Epithelial cell of esophagus (primary cell): ENCODE measurements around the gene ZNF469.

Source experiments
- DNase-seq: peaks from one replicate; pipeline ENCODE4 v3.0.0; 2010; ENCODE audit warnings: low read depth
- H3K4me3 ChIP-seq: 2 replicates; pipeline ENCODE4 v1.5.1; 2011; ENCODE audit warnings: mild to moderate bottlenecking, low read length, control low read depth
- CTCF ChIP-seq: IDR thresholded peaks from 2 replicates; pipeline ENCODE4 v1.5.1; 2011; ENCODE audit warnings: low read depth, mild to moderate bottlenecking, low read length, control low read depth, inconsistent platforms; ENCODE audit not compliant: insufficient read depth; ENCODE audit errors: missing control alignments

ZNF469 gene

DNA sequence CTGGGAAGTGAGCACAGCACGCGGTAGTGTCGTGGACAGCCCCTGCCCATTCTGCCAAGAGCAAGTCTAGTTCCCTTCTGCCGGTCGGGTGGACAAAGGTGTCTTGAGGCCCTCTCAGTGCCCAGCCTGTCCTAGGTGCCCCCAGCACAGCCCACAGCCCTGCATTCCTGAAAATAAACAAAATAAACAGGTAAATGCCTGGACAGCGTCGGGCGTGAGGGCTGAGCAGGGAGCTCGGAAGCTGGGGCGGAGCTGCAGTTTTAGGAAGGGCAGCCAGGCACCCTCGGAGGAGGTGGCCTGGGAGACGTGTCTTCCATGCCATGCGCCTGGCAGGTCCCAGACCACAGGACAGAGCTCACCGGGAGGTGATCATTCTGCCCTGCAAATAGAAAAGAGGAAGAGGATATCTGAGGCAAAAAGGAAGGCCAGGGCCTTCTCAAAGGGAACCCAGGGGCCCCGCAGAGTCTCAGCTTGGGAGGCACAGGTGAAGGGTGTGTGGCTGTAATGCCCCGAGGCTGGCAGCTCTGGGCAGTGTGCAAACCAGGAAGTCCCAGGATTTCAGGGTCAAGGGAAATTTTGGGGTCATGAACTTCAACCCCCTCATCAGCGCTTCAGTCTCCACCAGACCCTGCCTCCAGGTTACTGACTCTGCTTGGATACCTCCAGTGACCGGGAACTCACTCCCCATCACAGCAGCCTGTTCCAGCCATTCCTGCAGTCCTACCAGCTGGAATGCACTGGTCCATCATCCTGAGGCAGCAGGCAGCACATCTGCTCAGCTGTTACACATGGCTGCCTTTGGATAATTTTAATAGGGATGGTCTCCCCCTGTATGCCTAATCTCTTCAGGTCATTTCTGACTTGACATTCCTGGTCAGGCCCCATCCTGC is 1.7 kb downstream of the ZNF469 start:
- DNase-seq, result no peak
- no peak overlapping the region for H3K4me3 ChIP-seq
- TF ChIP-seq CTCF, result no peak

- no peak for TF ChIP-seq CTCF
Observed at GRCh38 chr16:88385112-88385594, 2.4 kb downstream of the ZNF469 start.

DNA sequence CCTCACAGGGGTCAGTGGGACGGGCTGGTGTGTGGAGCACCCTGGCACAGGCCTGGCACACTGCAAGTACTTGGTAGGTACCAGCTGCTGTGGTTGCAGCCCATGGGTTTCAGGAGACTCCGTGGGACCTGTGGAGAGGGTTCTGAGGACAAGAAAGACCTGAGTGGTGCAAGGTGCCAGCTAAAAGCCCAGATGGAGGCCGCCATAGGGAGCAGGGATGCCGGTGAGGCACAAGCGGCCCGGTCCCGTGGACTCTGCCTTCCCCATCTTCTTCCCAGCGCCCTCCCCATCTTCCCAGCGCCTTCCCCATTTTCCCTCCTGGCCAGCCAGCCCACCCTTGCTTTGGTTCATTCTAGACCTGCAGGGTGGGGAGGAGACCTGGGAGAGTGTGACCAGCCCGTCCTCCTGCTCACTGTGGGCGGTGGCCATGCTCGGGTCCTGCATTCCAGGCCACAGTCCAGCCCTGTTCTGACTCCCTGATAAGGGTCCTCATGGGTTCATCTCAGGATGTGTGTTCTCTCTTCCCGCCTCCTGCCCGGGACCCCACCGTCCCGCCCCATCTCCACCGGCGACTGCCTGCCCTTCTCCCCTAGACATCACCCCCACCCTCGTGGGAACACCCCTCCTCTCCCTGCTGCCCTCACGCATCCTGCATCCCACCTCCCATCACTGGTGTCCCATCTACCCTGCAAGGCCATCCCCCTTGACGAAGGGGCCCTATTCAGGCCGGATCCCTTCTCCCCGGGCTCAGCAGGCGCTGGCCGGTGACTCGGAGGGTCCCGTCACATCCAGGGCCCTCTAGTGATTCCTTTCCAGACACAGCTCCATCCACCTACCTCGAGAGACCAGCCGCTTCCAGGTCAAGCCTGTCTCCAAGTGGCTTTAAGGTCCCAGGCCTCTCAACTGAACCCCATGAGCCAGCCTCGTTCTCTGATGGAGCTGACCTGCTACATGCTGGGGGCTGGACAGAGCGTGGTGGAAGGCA is 3.4 kb downstream of the ZNF469 start:
- H3K4me3 ChIP-seq, result no peak overlapping the region
- DNase-seq, result no peak
- no peak for TF ChIP-seq CTCF

More at GRCh38 chr16:88385112-88385594, 2.4 kb downstream of the ZNF469 start:
- H3K4me3 ChIP-seq, result no peak overlapping the region
- DNase-seq, result no peak

- no peak for TF ChIP-seq CTCF
- no peak for DNase-seq
- H3K4me3 ChIP-seq, result no peak overlapping the region
Observed at GRCh38 chr16:88387180-88387765, 4.5 kb downstream of the ZNF469 start.

- TF ChIP-seq CTCF, result no peak
- no peak overlapping the region for H3K4me3 ChIP-seq
- peak; percentile 29 for DNase-seq
Observed at GRCh38 chr16:88387941-88388627, 5.3 kb downstream of the ZNF469 start.

DNA sequence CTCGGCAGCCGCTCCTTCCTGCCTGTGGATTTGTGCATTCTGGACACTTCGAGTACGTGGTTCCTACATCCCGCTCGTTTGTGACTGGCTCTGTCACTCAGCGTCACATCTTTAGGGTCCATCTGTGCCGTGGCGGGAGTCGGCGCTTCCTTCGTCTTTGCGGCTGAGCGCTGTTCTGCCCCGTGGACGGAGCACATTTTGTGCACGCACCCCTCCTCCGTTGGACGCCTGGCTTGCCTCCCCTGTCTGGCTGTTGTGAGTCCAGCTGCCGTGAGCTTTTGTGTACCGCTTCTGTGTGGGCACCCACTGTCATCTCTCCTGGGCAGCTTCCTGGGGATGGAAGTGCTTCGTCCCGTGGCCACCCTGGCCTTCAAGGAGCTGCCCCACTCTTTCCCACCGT is 6.4 kb downstream of the ZNF469 start:
- DNase-seq, result no peak

More for the DNA sequence above, 6.4 kb downstream of the ZNF469 start:
- H3K4me3 ChIP-seq, result no peak overlapping the region
- no peak for TF ChIP-seq CTCF
